T-helper 9 cell (primary cell): ENCODE measurements around the gene PLCB3.

Experiments used
- DNase-seq: peaks from one replicate; pipeline ENCODE4 v3.0.0-alpha.2; 2020

PLCB3 gene

GRCh38 chr11:64290352-64291261 is 39.3 kb downstream of the PLCB3 start:
- no peak for DNase-seq

GRCh38 chr11:64291262-64291751 is 40.0 kb downstream of the PLCB3 start, which contains the start of gene KCNK4:
Gene KCNK4 (plus strand): TSS chr11:64291302. CDS start chr11:64293019, 1,717 bp downstream.
- DNase-seq, result no peak

GRCh38 chr11:64291752-64292459 is 40.6 kb downstream of the PLCB3 start:
- no peak for DNase-seq

- no peak for DNase-seq
Measured at GRCh38 chr11:64292460-64293254, 41.3 kb downstream of the PLCB3 start.

GRCh38 chr11:64294774-64295173 is 43.4 kb downstream of the PLCB3 start:
- no peak for DNase-seq

GRCh38 chr11:64295760-64296159 is 44.4 kb downstream of the PLCB3 start:
- DNase-seq, result no peak

- no peak for DNase-seq
Measured at GRCh38 chr11:64296236-64296635, 44.9 kb downstream of the PLCB3 start.

GRCh38 chr11:64296830-64297698 is 45.7 kb downstream of the PLCB3 start:
- no peak for DNase-seq

GRCh38 chr11:64297699-64298358 is 46.5 kb downstream of the PLCB3 start:
- no peak for DNase-seq

GRCh38 chr11:64298966-64299846 is 47.9 kb downstream of the PLCB3 start:
- no peak for DNase-seq

- DNase-seq, result no peak
Measured at GRCh38 chr11:64299847-64300648, 48.7 kb downstream of the PLCB3 start, which contains the start of gene CATSPERZ. Gene CATSPERZ (plus strand): TSS chr11:64300358. CDS start chr11:64300411, 53 bp downstream.

GRCh38 chr11:64303109-64304031 is 52.0 kb downstream of the PLCB3 start:
- no peak for DNase-seq

GRCh38 chr11:64304032-64304315 is 52.6 kb downstream of the PLCB3 start:
- no peak for DNase-seq

GRCh38 chr11:64304316-64305072 is 53.2 kb downstream of the PLCB3 start:
- DNase-seq, result peak; percentile 97

GRCh38 chr11:64305075-64305690 is 53.9 kb downstream of the PLCB3 start, which contains the start of gene ESRRA:
Gene ESRRA (plus strand): TSS chr11:64305524. CDS start chr11:64307180, 1,656 bp downstream.
- DNase-seq, result peak; percentile 99

GRCh38 chr11:64305691-64306562 is 54.6 kb downstream of the PLCB3 start:
- peak; percentile 50 for DNase-seq
